GM10266 (cell line): ENCODE measurements around the gene GSDME.
A peak's percentile ranks its signal among the peaks of the same experiment; 100 is the strongest.

ENCODE experiments used
- DNase-seq: peaks from one replicate; pipeline ENCODE4 v3.0.0; 2012; ENCODE audit errors: extremely low spot score
- CTCF ChIP-seq: IDR thresholded peaks from 2 replicates; pipeline ENCODE4 v1.5.1; 2012; ENCODE audit warnings: mild to moderate bottlenecking, low read depth; ENCODE audit not compliant: control insufficient read depth, insufficient read depth; ENCODE audit errors: missing control alignments

Gene GSDME

GRCh38 chr7:24757353-24758275, at the start of gene GSDME:
GSDME (minus strand) TSS chr7:24757464; CDS start chr7:24749774, 7,690 bp downstream.
- peak; percentile 37 for TF ChIP-seq CTCF
- peak; percentile 83 for DNase-seq

GRCh38 chr7:24802300-24802699, 45.0 kb upstream of the GSDME start:
- DNase-seq: no peak
- no peak for TF ChIP-seq CTCF

- no peak for TF ChIP-seq CTCF
- no peak for DNase-seq
These were observed 44.6 kb upstream of the GSDME start for GRCh38 chr7:24801883-24802282.

GRCh38 chr7:24800667-24801066, 43.4 kb upstream of the GSDME start:
- no peak for DNase-seq
- TF ChIP-seq CTCF: no peak

- TF ChIP-seq CTCF: no peak
- no peak for DNase-seq
These were observed 42.8 kb upstream of the GSDME start for GRCh38 chr7:24800073-24800472.

GRCh38 chr7:24799506-24799905, 42.2 kb upstream of the GSDME start:
- no peak for DNase-seq
- TF ChIP-seq CTCF: no peak

GRCh38 chr7:24798261-24798660, 41.0 kb upstream of the GSDME start:
- DNase-seq: no peak
- TF ChIP-seq CTCF: no peak
